Body of pancreas (tissue), 4 donors: Measurements from ENCODE around the gene SMC3.

Source experiments
- POLR2A ChIP-seq, 3 donors: fragments of 450-650 bp; IDR thresholded peaks; one replicate each; pipeline ENCODE4 v1.6.1; 2016; ENCODE audit warnings: antibody characterized with exemption in 3 of 3, mild to moderate bottlenecking in 2 of 3
- TF ChIP-seq, protein P1 (sequence below), 7 experiments: fragments of 450-650 bp in 4 of 7; fragments of 200-600 bp in 3 of 7; sonication (generic) in 3 of 7; IDR thresholded peaks; one replicate each; pipeline ENCODE4 v1.5.1; 2016 to 2019; ENCODE audit warnings: antibody characterized with exemption in 7 of 7

DNA sequence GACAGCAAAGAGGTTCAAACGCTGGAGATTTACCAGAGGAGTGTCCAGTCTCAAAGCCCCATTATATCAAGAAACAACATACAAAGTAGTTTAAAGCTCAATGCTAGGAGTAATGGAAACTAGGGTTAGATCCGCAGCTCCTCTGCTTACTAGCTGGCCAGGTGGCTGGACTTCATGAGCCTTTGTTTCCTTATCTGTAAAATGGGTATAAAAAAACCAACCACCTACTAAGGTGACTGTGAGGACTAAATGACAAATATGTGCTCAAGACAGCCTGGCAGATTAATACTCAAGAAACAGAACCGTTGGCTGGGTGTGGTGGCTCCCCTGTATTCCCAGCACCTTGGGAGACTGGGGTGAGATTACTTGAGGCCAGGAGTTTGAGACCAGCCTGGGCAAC is 70.8 kb downstream of the SMC3 start:
- TF ChIP-seq, protein P1, sequence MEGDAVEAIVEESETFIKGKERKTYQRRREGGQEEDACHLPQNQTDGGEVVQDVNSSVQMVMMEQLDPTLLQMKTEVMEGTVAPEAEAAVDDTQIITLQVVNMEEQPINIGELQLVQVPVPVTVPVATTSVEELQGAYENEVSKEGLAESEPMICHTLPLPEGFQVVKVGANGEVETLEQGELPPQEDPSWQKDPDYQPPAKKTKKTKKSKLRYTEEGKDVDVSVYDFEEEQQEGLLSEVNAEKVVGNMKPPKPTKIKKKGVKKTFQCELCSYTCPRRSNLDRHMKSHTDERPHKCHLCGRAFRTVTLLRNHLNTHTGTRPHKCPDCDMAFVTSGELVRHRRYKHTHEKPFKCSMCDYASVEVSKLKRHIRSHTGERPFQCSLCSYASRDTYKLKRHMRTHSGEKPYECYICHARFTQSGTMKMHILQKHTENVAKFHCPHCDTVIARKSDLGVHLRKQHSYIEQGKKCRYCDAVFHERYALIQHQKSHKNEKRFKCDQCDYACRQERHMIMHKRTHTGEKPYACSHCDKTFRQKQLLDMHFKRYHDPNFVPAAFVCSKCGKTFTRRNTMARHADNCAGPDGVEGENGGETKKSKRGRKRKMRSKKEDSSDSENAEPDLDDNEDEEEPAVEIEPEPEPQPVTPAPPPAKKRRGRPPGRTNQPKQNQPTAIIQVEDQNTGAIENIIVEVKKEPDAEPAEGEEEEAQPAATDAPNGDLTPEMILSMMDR (IDR thresholded peaks at IDR 0.05), result no peak
- TF ChIP-seq POLR2A (IDR thresholded peaks at IDR 0.05), result no peak
